Measurements from ENCODE around the gene SLC43A1.

The SLC43A1 gene

DNA sequence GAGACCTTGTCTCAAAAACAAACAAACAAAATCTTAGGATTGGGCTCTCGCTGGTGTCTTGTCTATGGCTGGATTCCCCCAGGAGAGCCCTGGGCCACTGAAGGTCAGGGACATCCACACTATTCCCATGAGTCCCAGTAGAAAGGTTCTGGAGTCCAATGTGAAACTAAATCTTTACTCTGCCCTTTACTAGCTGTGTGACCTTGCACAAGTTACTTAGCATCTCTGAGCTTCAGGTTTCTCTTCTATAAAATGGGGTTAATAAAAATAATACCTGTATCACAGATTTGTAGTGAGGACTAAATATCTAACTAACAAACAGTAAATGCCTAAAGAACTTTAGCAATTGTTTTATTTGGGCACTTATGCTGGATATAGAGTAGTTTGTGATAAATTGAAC lies 9.0 kb downstream of the SLC43A1 start:
- Histone ChIP-seq H3K23ac (ENCODE audit: low read length) (no peak overlapping the region), H3K9ac (ENCODE audit: low read length) (no peak overlapping the region), H3K79me2 (ENCODE audit: control insufficient read depth, insufficient read depth, low read length, poor library complexity) (no peaks in the 10 kb centered on the region), H3K4me2 (ENCODE audit: low read length) (no peak overlapping the region), H2BK5ac (ENCODE audit: low read depth, low read length, poor library complexity) (no peak overlapping the region), H3K27ac (ENCODE audit: low read depth, low read length) (no peak overlapping the region), H4K91ac (ENCODE audit: low read depth, low read length) (no peak overlapping the region), H2AK5ac (ENCODE audit: low read length) (no peak overlapping the region), H4K12ac (ENCODE audit: low read depth, low read length) (no peak overlapping the region), H2BK12ac (ENCODE audit: low read length) (no peak overlapping the region), H3K4ac (ENCODE audit: low read depth, low read length) (no peak overlapping the region), H2AFZ (ENCODE audit: insufficient read depth, low read length, poor library complexity) (no peak overlapping the region), H3K36me3 (ENCODE audit: control insufficient read depth in 1 of 2, insufficient read depth in 2 of 2, low read length in 2 of 2) (no peaks in the 10 kb centered on the region), H3K18ac (ENCODE audit: low read length) (no peak overlapping the region), H3K4me3 (ENCODE audit: low read depth, low read length) (no peak overlapping the region), H3K4me1 (ENCODE audit: control insufficient read depth in 1 of 2, insufficient read depth in 2 of 2, low read length in 2 of 2) (no peaks in the 10 kb centered on the region), H4K8ac (ENCODE audit: low read depth, low read length) (no peak overlapping the region), H3K9me3 (ENCODE audit: insufficient read depth, low read depth, low read length) (no peaks in the 10 kb centered on the region), H3K14ac (ENCODE audit: low read length) (no peak overlapping the region), H3K27me3 (ENCODE audit: insufficient read depth, low read length) (no peaks in the 10 kb centered on the region), H2BK120ac (ENCODE audit: insufficient read depth, low read length, poor library complexity) (no peak overlapping the region), H3K79me1 (ENCODE audit: low read length) (no peaks in the 10 kb centered on the region)
- no CpG with 5 or more reads among the region's 1 CpG for WGBS (ENCODE audit: extremely low coverage, insufficient coverage, insufficient read length)
- no peak for DNase-seq

DNA sequence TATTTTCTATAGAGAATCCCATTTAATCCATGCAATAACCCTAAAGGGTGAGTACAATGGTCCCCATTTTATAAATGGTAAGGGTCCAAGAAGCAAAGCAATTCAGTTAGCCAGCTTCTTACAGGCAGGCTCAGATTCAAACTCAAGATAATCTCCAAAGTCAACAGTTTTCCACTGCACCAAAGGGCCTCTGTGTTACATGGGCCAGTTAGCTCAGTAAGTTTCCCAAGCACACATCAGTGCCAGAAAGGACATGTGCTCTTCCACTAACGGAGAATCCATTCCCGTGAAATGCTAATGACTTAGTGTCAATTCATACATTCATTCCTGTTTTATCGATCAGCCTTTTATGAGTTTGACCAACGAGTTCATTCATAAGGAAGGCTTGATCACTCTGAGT lies 11.0 kb downstream of the SLC43A1 start:
- H3K36me3 ChIP-seq (ENCODE audit: control insufficient read depth in 1 of 2, insufficient read depth in 2 of 2, low read length in 2 of 2), result no peaks in the 10 kb centered on the region
- no peak overlapping the region for H3K23ac ChIP-seq (ENCODE audit: low read length)
- no peak overlapping the region for H4K91ac ChIP-seq (ENCODE audit: low read depth, low read length)
- no peak overlapping the region for H3K18ac ChIP-seq (ENCODE audit: low read length)
- no peak overlapping the region for H4K12ac ChIP-seq (ENCODE audit: low read depth, low read length)
- no peak overlapping the region for H3K4ac ChIP-seq (ENCODE audit: low read depth, low read length)
- no peak overlapping the region for H3K4me2 ChIP-seq (ENCODE audit: low read length)
- no peak overlapping the region for H2BK120ac ChIP-seq (ENCODE audit: insufficient read depth, low read length, poor library complexity)
- no peaks in the 10 kb centered on the region for H3K27me3 ChIP-seq (ENCODE audit: insufficient read depth, low read length)
- H2AK5ac ChIP-seq (ENCODE audit: low read length), result no peak overlapping the region
- no peaks in the 10 kb centered on the region for H3K79me1 ChIP-seq (ENCODE audit: low read length)
- no peak overlapping the region for H4K8ac ChIP-seq (ENCODE audit: low read depth, low read length)
- no peak for DNase-seq
- no peak overlapping the region for H2BK12ac ChIP-seq (ENCODE audit: low read length)
- no peaks in the 10 kb centered on the region for H3K9me3 ChIP-seq (ENCODE audit: insufficient read depth, low read depth, low read length)
- no peak overlapping the region for H2BK5ac ChIP-seq (ENCODE audit: low read depth, low read length, poor library complexity)
- no peak overlapping the region for H3K14ac ChIP-seq (ENCODE audit: low read length)
- no peak overlapping the region for H3K27ac ChIP-seq (ENCODE audit: low read depth, low read length)
- no peak overlapping the region for H2AFZ ChIP-seq (ENCODE audit: insufficient read depth, low read length, poor library complexity)
- no peaks in the 10 kb centered on the region for H3K79me2 ChIP-seq (ENCODE audit: control insufficient read depth, insufficient read depth, low read length, poor library complexity)
- H3K4me3 ChIP-seq (ENCODE audit: low read depth, low read length), result no peak overlapping the region
- peaks cover under 1 to 3% of the 10 kb centered on the region in 2 experiments for H3K4me1 ChIP-seq (ENCODE audit: control insufficient read depth in 1 of 2, insufficient read depth in 2 of 2, low read length in 2 of 2)
- no CpG with 5 or more reads among the region's 4 CpGs for WGBS (ENCODE audit: extremely low coverage, insufficient coverage, insufficient read length)
- H3K9ac ChIP-seq (ENCODE audit: low read length), result no peak overlapping the region

GRCh38 chr11:57502870-57503269 lies 12.6 kb downstream of the SLC43A1 start:
- Histone ChIP-seq H3K79me1 (ENCODE audit: low read length) (peaks cover 3% of the 10 kb centered on the region), H3K4me1 (ENCODE audit: control insufficient read depth in 1 of 2, insufficient read depth in 2 of 2, low read length in 2 of 2) (peaks cover 3 to 6% of the 10 kb centered on the region in 2 experiments), H3K14ac (ENCODE audit: low read length) (no peak overlapping the region), H3K9me3 (ENCODE audit: insufficient read depth, low read depth, low read length) (peaks cover 2% of the 10 kb centered on the region), H3K79me2 (ENCODE audit: control insufficient read depth, insufficient read depth, low read length, poor library complexity) (no peaks in the 10 kb centered on the region), H3K27ac (ENCODE audit: low read depth, low read length) (no peak overlapping the region), H3K4me3 (ENCODE audit: low read depth, low read length) (no peak overlapping the region), H4K91ac (ENCODE audit: low read depth, low read length) (no peak overlapping the region), H3K36me3 (ENCODE audit: control insufficient read depth in 1 of 2, insufficient read depth in 2 of 2, low read length in 2 of 2) (no peaks in the 10 kb centered on the region), H3K27me3 (ENCODE audit: insufficient read depth, low read length) (no peaks in the 10 kb centered on the region), H3K18ac (ENCODE audit: low read length) (no peak overlapping the region), H2BK12ac (ENCODE audit: low read length) (no peak overlapping the region), H2BK120ac (ENCODE audit: insufficient read depth, low read length, poor library complexity) (no peak overlapping the region), H2BK5ac (ENCODE audit: low read depth, low read length, poor library complexity) (no peak overlapping the region), H3K4ac (ENCODE audit: low read depth, low read length) (no peak overlapping the region), H3K23ac (ENCODE audit: low read length) (no peak overlapping the region), H3K4me2 (ENCODE audit: low read length) (no peak overlapping the region), H2AK5ac (ENCODE audit: low read length) (no peak overlapping the region), H2AFZ (ENCODE audit: insufficient read depth, low read length, poor library complexity) (no peak overlapping the region), H4K8ac (ENCODE audit: low read depth, low read length) (no peak overlapping the region), H3K9ac (ENCODE audit: low read length) (no peak overlapping the region), H4K12ac (ENCODE audit: low read depth, low read length) (no peak overlapping the region)
- DNase-seq, result no peak

GRCh38 chr11:57502376-57502775 lies 13.1 kb downstream of the SLC43A1 start:
- no peaks in the 10 kb centered on the region for H3K27me3 ChIP-seq (ENCODE audit: insufficient read depth, low read length)
- H3K23ac ChIP-seq (ENCODE audit: low read length), result no peak overlapping the region
- peaks cover 2% of the 10 kb centered on the region for H3K9me3 ChIP-seq (ENCODE audit: insufficient read depth, low read depth, low read length)
- no peak for DNase-seq
- no peak overlapping the region for H3K27ac ChIP-seq (ENCODE audit: low read depth, low read length)
- H4K91ac ChIP-seq (ENCODE audit: low read depth, low read length), result no peak overlapping the region
- H3K79me2 ChIP-seq (ENCODE audit: control insufficient read depth, insufficient read depth, low read length, poor library complexity), result no peaks in the 10 kb centered on the region
- H4K12ac ChIP-seq (ENCODE audit: low read depth, low read length), result no peak overlapping the region
- H3K36me3 ChIP-seq (ENCODE audit: control insufficient read depth in 1 of 2, insufficient read depth in 2 of 2, low read length in 2 of 2), result no peaks in the 10 kb centered on the region
- H3K14ac ChIP-seq (ENCODE audit: low read length), result no peak overlapping the region
- no peak overlapping the region for H2BK5ac ChIP-seq (ENCODE audit: low read depth, low read length, poor library complexity)
- H2BK120ac ChIP-seq (ENCODE audit: insufficient read depth, low read length, poor library complexity), result no peak overlapping the region
- no peak overlapping the region for H3K4me2 ChIP-seq (ENCODE audit: low read length)
- no peak overlapping the region for H2AFZ ChIP-seq (ENCODE audit: insufficient read depth, low read length, poor library complexity)
- H3K4me3 ChIP-seq (ENCODE audit: low read depth, low read length), result no peak overlapping the region
- H3K4ac ChIP-seq (ENCODE audit: low read depth, low read length), result no peak overlapping the region
- WGBS (ENCODE audit: extremely low coverage, insufficient coverage, insufficient read length), result no CpG with 5 or more reads among the region's 3 CpGs
- H3K4me1 ChIP-seq (ENCODE audit: control insufficient read depth in 1 of 2, insufficient read depth in 2 of 2, low read length in 2 of 2), result peaks cover 3 to 10% of the 10 kb centered on the region in 2 experiments
- H2BK12ac ChIP-seq (ENCODE audit: low read length), result no peak overlapping the region
- no peak overlapping the region for H2AK5ac ChIP-seq (ENCODE audit: low read length)
- no peak overlapping the region for H4K8ac ChIP-seq (ENCODE audit: low read depth, low read length)
- peaks cover 3% of the 10 kb centered on the region for H3K79me1 ChIP-seq (ENCODE audit: low read length)
- no peak overlapping the region for H3K9ac ChIP-seq (ENCODE audit: low read length)
- no peak overlapping the region for H3K18ac ChIP-seq (ENCODE audit: low read length)
